GM12878 (cell line): ENCODE data around the gene OXCT2. TPM values are rescaled to one million over a fixed set of nuclear protein-coding genes. Genes with fewer than 3 reads are reported as not detected.
A peak's percentile ranks its signal among the peaks of the same experiment; 100 is the strongest.
"Not testable (repeated sequence)": the region's sequence is repeated elsewhere in the genome, so short reads cannot be mapped to it uniquely, and the experiment has no call there.

ENCODE experiments used
- ATAC-seq: fragments of 200-7000 bp; cut with Tn5 transposase; 3 replicates; pipeline ENCODE4 v1.9.1; 2020; ENCODE audit warnings: mild to moderate bottlenecking, moderate library complexity
- Bru-seq: library from RNA; stranded (reverse); fragments of 400-500 nt; gene quantifications from one replicate; lab custom pipeline; 2021; lab: Mats Ljungman, UMichigan
- BruChase-seq, 2 experiments: library from RNA; stranded (reverse); fragments of 400-500 nt; gene quantifications; one replicate each; lab custom pipeline; 2021; lab: Mats Ljungman, UMichigan
- BruUV-seq: library from RNA; stranded (reverse); fragments of 400-500 nt; replicated peaks from 2 replicates; lab custom pipeline; 2021; lab: Mats Ljungman, UMichigan
- CTCF ChIA-PET: fragments of 300-600 bp; sonication (Branson Sonifier 250); formaldehyde crosslinking; extraction: SDS; loops from one replicate; lab custom pipeline; 2021; ENCODE audit warnings: inconsistent platforms; lab: Yijun Ruan, JAX
- POLR2A ChIA-PET: fragments of 350-600 bp; formaldehyde crosslinking; extraction: SDS; loops from one replicate; lab custom pipeline; 2021; ENCODE audit warnings: inconsistent platforms; lab: Charles Lee
- RAD21 ChIA-PET: fragments of 300-600 bp; sonication (Branson Sonifier 250); formaldehyde crosslinking; loops from one replicate; lab custom pipeline; 2023; ENCODE audit warnings: antibody characterized with exemption; ENCODE audit not compliant: unreplicated experiment; lab: Charles Lee
- SMC1A ChIA-PET: fragments of 300-600 bp; sonication (Branson Sonifier 250); formaldehyde crosslinking; loops from one replicate; lab custom pipeline; 2023; ENCODE audit not compliant: unreplicated experiment, uncharacterized antibody; lab: Charles Lee
- DNase-seq: peaks from one replicate; pipeline ENCODE4 v3.0.0-alpha.2; 2011; ENCODE audit warnings: low read depth, low spot score
- FAIRE-seq: peaks from 3 replicates; lab custom pipeline; 2011; peaks lifted over from hg19 to GRCh38; lab: Jason Lieb, UNC
- H2AFZ ChIP-seq: 2 replicates; pipeline ENCODE4 v1.6.0; 2011; ENCODE audit warnings: low read depth, low read length, control low read depth; ENCODE audit not compliant: control insufficient read depth
- H3K27ac ChIP-seq: 2 replicates; pipeline ENCODE4 v1.5.1; 2011; ENCODE audit warnings: control low read depth; ENCODE audit not compliant: control insufficient read depth, insufficient read depth
- H3K27me3 ChIP-seq, 2 experiments: replicated peaks in 1 of 2; 2 replicates each; pipeline versions ENCODE4 v1.6.0 to v1.6.1; 2011; ENCODE audit warnings: low read length in 1 of 2; ENCODE audit not compliant: control insufficient read depth in 2 of 2, insufficient read depth in 2 of 2
- H3K36me3 ChIP-seq, 2 experiments: 2 replicates each; pipeline ENCODE4 v1.5.1; 2011; ENCODE audit warnings: low read length in 1 of 2; ENCODE audit not compliant: control insufficient read depth in 2 of 2, insufficient read depth in 2 of 2
- H3K4me1 ChIP-seq: 2 replicates; pipeline ENCODE4 v1.6.1; 2011; ENCODE audit warnings: mild to moderate bottlenecking, low read length, moderate library complexity, mixed read lengths; ENCODE audit not compliant: control insufficient read depth, insufficient read depth
- H3K4me2 ChIP-seq: 2 replicates; pipeline ENCODE4 v1.6.0; 2011; ENCODE audit warnings: control low read depth; ENCODE audit not compliant: control insufficient read depth, insufficient read depth
- H3K4me3 ChIP-seq: fragments of 200-600 bp; sonication (generic); 2 replicates; pipeline ENCODE4 v1.5.1; 2016
- H3K79me2 ChIP-seq: 2 replicates; pipeline ENCODE4 v1.6.0; 2011; ENCODE audit warnings: low read length; ENCODE audit not compliant: control insufficient read depth, insufficient read depth
- H3K9ac ChIP-seq: 2 replicates; pipeline ENCODE4 v1.8.0; 2011; ENCODE audit warnings: low read length, control low read depth, mixed read lengths; ENCODE audit not compliant: control insufficient read depth, insufficient read depth
- H3K9me3 ChIP-seq: replicated peaks from 3 replicates; pipeline ENCODE4 v1.5.1; 2011; ENCODE audit warnings: mild to moderate bottlenecking, low read length; ENCODE audit not compliant: control insufficient read depth, insufficient read depth
- H4K20me1 ChIP-seq: 2 replicates; pipeline ENCODE4 v1.6.0; 2011; ENCODE audit not compliant: control insufficient read depth, insufficient read depth
- HDAC6 ChIP-seq: fragments of 200-600 bp; sonication (generic); IDR thresholded peaks from one replicate; pipeline ENCODE4 v1.8.0; 2017; ENCODE audit warnings: antibody characterized with exemption; ENCODE audit not compliant: unreplicated experiment
- WGBS: methylation state at CpG from one replicate; pipeline ENCODE4 v1.1.6; 2016; ENCODE audit warnings: low lambda C conversion rate; ENCODE audit not compliant: insufficient replicate concordance, insufficient coverage; ENCODE audit errors: missing lambda C conversion rate; 5-methylcytosine and 5-hydroxymethylcytosine counted together
- in situ Hi-C: fragments of 300-500 bp; cut with MboI; formaldehyde crosslinking; loops from 9 replicates; pipeline ENCODE4 v1.14.3; 2018; ENCODE audit warnings: mixed read lengths
- intact Hi-C: fragments of 100-400 bp; cut with micrococcal nuclease; formaldehyde crosslinking; loops from one replicate; pipeline ENCODE4 v1.14.2; 2022; ENCODE audit not compliant: unreplicated experiment
- long read RNA-seq, 2 experiments: library from polyadenylated mRNA; unstranded; transcript quantifications; one replicate each; pipeline ENCODE4 v2.0.0, GENCODE V29; 2019 to 2020
- polyA minus RNA-seq, 3 experiments: library from RNA; depleted of rRNA, polyadenylated mRNA; stranded (reverse); fragments of >200 nt; gene quantifications; 2 replicates each; pipeline ENCODE4 v1.2.3, GENCODE V29; 2011
- polyA plus RNA-seq, 11 experiments: library from polyadenylated mRNA; depleted of rRNA in 4 of 11; unstranded in 6 of 11; stranded (reverse) in 5 of 11; fragments of >200 nt; fragmentation: Nextera tagmentation in 4 of 11; fragmentation: Illumina TruSeq in 1 of 11; extraction: Ambion mirVana in 4 of 11; extraction: Trizol in 1 of 11; gene quantifications; 1 replicate in 1 of 11; 2 replicates in 10 of 11; pipeline versions ENCODE4 v1.2.1 to v1.2.3, GENCODE V29; 2011 to 2016; ENCODE audit warnings: inconsistent platforms in 2 of 11, missing spikeins in 2 of 11, low read depth in 1 of 11
- total RNA-seq, 4 experiments: library from RNA; depleted of rRNA in 3 of 4; stranded (reverse); fragments of >200 nt in 3 of 4; fragmentation: Illumina TruSeq in 1 of 4; extraction: Trizol in 1 of 4; gene quantifications; 2 replicates each; pipeline versions ENCODE4 v1.2.1 to v1.2.3, GENCODE V29; 2013 to 2021

OXCT2 gene
- total RNA-seq (2013; cell fraction: nucleolus; rRNA removed) = 4.1 and 4.9 TPM in 2 replicates
- 0.79 and 1.1 TPM in 2 replicates for total RNA-seq (2014; rRNA removed)
- total RNA-seq (2014; rRNA removed; fragmentation: Illumina TruSeq; extraction: Trizol) = 0.69 and 1.0 TPM in 2 replicates
- 0.98 and 1.9 TPM in 2 replicates for total RNA-seq (2021)
- polyA plus RNA-seq (2011; ENCODE audit: low read depth) = 0.43 TPM
- 0.29 and 0.39 TPM in 2 replicates for polyA plus RNA-seq (2011; rRNA removed)
- 0.39 and 0.53 TPM in 2 replicates for polyA plus RNA-seq (2011; cell fraction: cytosol; rRNA removed)
- polyA plus RNA-seq (2011; cell fraction: nucleus; rRNA removed) = 1.9 and 2.1 TPM in 2 replicates
- polyA plus RNA-seq (2012) = 0.53 and 0.81 TPM in 2 replicates
- polyA plus RNA-seq (2014; fragmentation: Illumina TruSeq; extraction: Trizol) = 0.13 and 0.57 TPM in 2 replicates
- under 1 TPM; 0.06 to 0.31 TPM for polyA plus RNA-seq (2014; fragmentation: Nextera tagmentation; extraction: Ambion mirVana)
- 1.7 and 1.8 TPM in 2 replicates for polyA plus RNA-seq (2014; rRNA removed)
- under 1 TPM; 0.40 to 0.60 TPM for polyA plus RNA-seq (2016; fragmentation: Nextera tagmentation; extraction: Ambion mirVana)
- 0.44 and 0.72 TPM in 2 replicates for polyA minus RNA-seq (2011; rRNA and poly(A)+ RNA removed)
- not detected in 2 replicates for polyA minus RNA-seq (2011; cell fraction: cytosol; rRNA and poly(A)+ RNA removed)
- 0.36 and 0.67 TPM in 2 replicates for polyA minus RNA-seq (2011; cell fraction: nucleus; rRNA and poly(A)+ RNA removed)
- Bru-seq, nascent RNA = percentile 51 among the genes with signal in this experiment
- percentile 57 among the genes with signal in this experiment for BruChase-seq, experiment 1, labeled RNA remaining after a 6-hour chase
- BruChase-seq, experiment 2, labeled RNA remaining after a 2-hour chase = percentile 57 among the genes with signal in this experiment
- long read RNA-seq, experiment 1, partial matches to known transcripts = 0 of 1 reads
- long read RNA-seq, experiment 1, other reads (novel, unspliced or antisense) = 0 of 1 reads
- long read RNA-seq, experiment 2, partial matches to known transcripts = 0 of 1 reads
- long read RNA-seq, experiment 2, other reads (novel, unspliced or antisense) = 0 of 1 reads

- in situ Hi-C loops, DNase-seq, CTCF ChIA-PET, POLR2A ChIA-PET, FAIRE-seq, H3K79me2 ChIP-seq, H3K9me3 ChIP-seq, H4K20me1 ChIP-seq, H3K27me3 ChIP-seq, RAD21 ChIA-PET, BruUV-seq, H3K4me1 ChIP-seq, H3K9ac ChIP-seq, SMC1A ChIA-PET, intact Hi-C loops, H3K27ac ChIP-seq, H3K4me3 ChIP-seq, H3K36me3 ChIP-seq: not testable (repeated sequence)
- TF ChIP-seq HDAC6 = peak; percentile 68
- peak; percentile 73 for ATAC-seq
- Histone ChIP-seq H2AFZ (peak within 1 kb of the TSS; percentile 39; the same call in 1 of the 2 replicates), H3K4me2 (0 out of 2 replicates have a peak within 1 kb of the TSS, but pooled peaks have one; percentile 42)
- 34% methylated on average over 19 of the region's 57 CpGs for WGBS
These were observed at the start of gene OXCT2 for GRCh38 chr1:39771022-39771532. Gene OXCT2 (minus strand): TSS chr1:39771348. CDS start chr1:39771255, 93 bp downstream.
